Upper lobe of left lung (tissue), 6 donors: ENCODE measurements around the gene PUS7L. TPM values are rescaled to one million over a fixed set of nuclear protein-coding genes. Genes with fewer than 3 reads are reported as not detected.

Source experiments
- ATAC-seq, 2 donors: fragments of 200-7000 bp; cut with Tn5 transposase; one replicate each; pipeline ENCODE4 v1.9.1; 2022; ENCODE audit warnings: mild to moderate bottlenecking in 2 of 2, moderate library complexity in 2 of 2; ENCODE audit not compliant: low FRiP score in 2 of 2
- DNase-seq, 2 donors: peaks; one replicate each; pipeline ENCODE4 v3.0.0-alpha.2; 2019 to 2020
- H3K27ac ChIP-seq, 4 donors: fragments of 200-600 bp; sonication (generic); one replicate each; pipeline ENCODE4 v1.5.1; 2016 to 2019
- H3K27me3 ChIP-seq, 4 donors: fragments of 200-600 bp; sonication (generic); one replicate each; pipeline ENCODE4 v1.5.1; 2017 to 2019
- H3K36me3 ChIP-seq, 4 donors: fragments of 200-600 bp; sonication (generic); one replicate each; pipeline ENCODE4 v1.5.1; 2016 to 2019
- H3K4me1 ChIP-seq, 4 donors: fragments of 200-600 bp; sonication (generic); one replicate each; pipeline ENCODE4 v1.5.1; 2018 to 2019
- H3K4me3 ChIP-seq, 4 donors: fragments of 200-600 bp; sonication (generic); one replicate each; pipeline ENCODE4 v1.5.1; 2017 to 2019; ENCODE audit warnings: mild to moderate bottlenecking in 2 of 4, moderate library complexity in 1 of 4
- H3K9me3 ChIP-seq, 4 donors: fragments of 200-600 bp; sonication (generic); one replicate each; pipeline ENCODE4 v1.5.1; 2018 to 2019
- EP300 ChIP-seq, 4 donors: sonication (generic); formaldehyde crosslinking; IDR thresholded peaks; one replicate each; pipeline ENCODE4 v1.5.1; 2017; ENCODE audit warnings: antibody characterized with exemption in 4 of 4, control low read depth in 2 of 4
- POLR2A ChIP-seq, 4 donors: fragments of 450-650 bp; IDR thresholded peaks; one replicate each; pipeline ENCODE4 v1.5.1; 2016 to 2017; ENCODE audit warnings: antibody characterized with exemption in 4 of 4, mild to moderate bottlenecking in 2 of 4
- POLR2AphosphoS5 ChIP-seq, 2 donors: sonication (generic); formaldehyde crosslinking; IDR thresholded peaks; one replicate each; pipeline ENCODE4 v1.5.1; 2017; ENCODE audit warnings: antibody characterized with exemption in 2 of 2
- WGBS, 2 donors: methylation state at CpG; one replicate each; pipeline ENCODE4 v1.1.5; 2017 to 2018; 5-methylcytosine and 5-hydroxymethylcytosine counted together
- total RNA-seq, 6 donors: library from RNA; depleted of rRNA in 4 of 6; stranded (reverse); fragments of >200 nt in 4 of 6; gene quantifications; one replicate each; pipeline versions ENCODE4 v1.1.0 to v1.2.1, GENCODE V29; 2016 to 2021
- TF ChIP-seq, protein P1 (sequence below), 6 experiments: fragments of 450-650 bp in 4 of 6; fragments of 200-600 bp in 2 of 6; sonication (generic) in 2 of 6; IDR thresholded peaks; one replicate each; pipeline ENCODE4 v1.5.1; 2016 to 2019; ENCODE audit warnings: antibody characterized with exemption in 6 of 6
- donor health status: DM: no; HTN: no; CAD: no; lungs with moderate emphysema.
- donor health status: DM: no; HTN: yes; CAD: no; lungs with severe emphysema.

PUS7L gene
- total RNA-seq, 6 donors from 2014 or later, result 1.8 to 10.6 (median 8.8) TPM

DNA sequence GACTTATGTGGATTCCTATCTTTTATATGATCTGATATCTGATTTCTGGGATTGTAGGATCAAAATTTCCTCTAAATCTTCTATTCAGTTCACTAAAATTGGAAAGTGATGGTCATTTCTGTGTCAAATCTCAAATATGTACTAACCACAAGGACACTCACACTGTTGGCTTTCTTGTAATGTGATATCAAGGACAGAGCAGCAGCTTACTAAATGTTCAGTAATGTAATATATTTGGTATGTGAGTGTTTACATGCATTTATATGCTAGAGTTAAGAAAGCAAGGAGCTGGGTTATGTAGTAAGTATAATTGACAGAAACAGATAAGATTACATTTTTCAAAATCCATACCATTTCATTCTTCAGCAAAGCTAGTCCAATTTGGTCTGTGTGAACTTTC is 16.5 kb downstream of the PUS7L start:
- DNase-seq, result no peak
- Histone ChIP-seq H3K9me3 (no peaks in the 10 kb centered on the region), H3K4me3 (no peak overlapping the region), H3K4me1 (no peaks in the 10 kb centered on the region), H3K36me3 (peaks cover 0 to 45% (median 5%) of the 10 kb centered on the region in 4 donors), H3K27ac (no peak overlapping the region), H3K27me3 (no peaks in the 10 kb centered on the region)
- no peak for ATAC-seq
- TF ChIP-seq POLR2AphosphoS5 (IDR thresholded peaks at IDR 0.05) (no peak), POLR2A (IDR thresholded peaks at IDR 0.05) (no peak), EP300 (IDR thresholded peaks at IDR 0.05) (no peak)
- TF ChIP-seq, protein P1, sequence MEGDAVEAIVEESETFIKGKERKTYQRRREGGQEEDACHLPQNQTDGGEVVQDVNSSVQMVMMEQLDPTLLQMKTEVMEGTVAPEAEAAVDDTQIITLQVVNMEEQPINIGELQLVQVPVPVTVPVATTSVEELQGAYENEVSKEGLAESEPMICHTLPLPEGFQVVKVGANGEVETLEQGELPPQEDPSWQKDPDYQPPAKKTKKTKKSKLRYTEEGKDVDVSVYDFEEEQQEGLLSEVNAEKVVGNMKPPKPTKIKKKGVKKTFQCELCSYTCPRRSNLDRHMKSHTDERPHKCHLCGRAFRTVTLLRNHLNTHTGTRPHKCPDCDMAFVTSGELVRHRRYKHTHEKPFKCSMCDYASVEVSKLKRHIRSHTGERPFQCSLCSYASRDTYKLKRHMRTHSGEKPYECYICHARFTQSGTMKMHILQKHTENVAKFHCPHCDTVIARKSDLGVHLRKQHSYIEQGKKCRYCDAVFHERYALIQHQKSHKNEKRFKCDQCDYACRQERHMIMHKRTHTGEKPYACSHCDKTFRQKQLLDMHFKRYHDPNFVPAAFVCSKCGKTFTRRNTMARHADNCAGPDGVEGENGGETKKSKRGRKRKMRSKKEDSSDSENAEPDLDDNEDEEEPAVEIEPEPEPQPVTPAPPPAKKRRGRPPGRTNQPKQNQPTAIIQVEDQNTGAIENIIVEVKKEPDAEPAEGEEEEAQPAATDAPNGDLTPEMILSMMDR (IDR thresholded peaks at IDR 0.05), result no peak

GRCh38 chr12:43740511-43741100 is 18.0 kb downstream of the PUS7L start:
- Histone ChIP-seq H3K4me1 (no peaks in the 10 kb centered on the region), H3K27ac (no peak overlapping the region), H3K4me3 (no peak overlapping the region), H3K36me3 (peaks cover 0 to 52% (median 10%) of the 10 kb centered on the region in 4 donors), H3K9me3 (no peaks in the 10 kb centered on the region), H3K27me3 (no peaks in the 10 kb centered on the region)
- TF ChIP-seq POLR2A (IDR thresholded peaks at IDR 0.05) (no peak), POLR2AphosphoS5 (IDR thresholded peaks at IDR 0.05) (no peak), EP300 (IDR thresholded peaks at IDR 0.05) (no peak)
- TF ChIP-seq, protein P1 (IDR thresholded peaks at IDR 0.05), result no peak
- WGBS, 2 donors, result 79 to 83% methylated on average over 3 of the region's 3 CpGs
- ATAC-seq, result no peak
- no peak for DNase-seq

- Histone ChIP-seq H3K27ac (no peak overlapping the region), H3K27me3 (no peaks in the 10 kb centered on the region), H3K36me3 (peaks cover 0 to 57% (median 12%) of the 10 kb centered on the region in 4 donors), H3K9me3 (no peaks in the 10 kb centered on the region), H3K4me3 (no peak overlapping the region), H3K4me1 (no peaks in the 10 kb centered on the region)
- TF ChIP-seq POLR2AphosphoS5 (IDR thresholded peaks at IDR 0.05) (no peak), POLR2A (IDR thresholded peaks at IDR 0.05) (no peak), EP300 (IDR thresholded peaks at IDR 0.05) (no peak)
- TF ChIP-seq, protein P1 (IDR thresholded peaks at IDR 0.05), result no peak
- DNase-seq, result no peak
- no peak for ATAC-seq
- 71 to 85% methylated on average over 2 of the region's 2 CpGs for WGBS, 2 donors
These were observed 20.9 kb downstream of the PUS7L start for GRCh38 chr12:43737646-43738045.

GRCh38 chr12:43736927-43737440 is 21.6 kb downstream of the PUS7L start:
- H3K4me3 ChIP-seq, result no peak overlapping the region
- DNase-seq (no peak), ATAC-seq (no peak)
- H3K4me1 ChIP-seq, result no peaks in the 10 kb centered on the region
- H3K36me3 ChIP-seq, result peaks cover 0 to 52% (median 12%) of the 10 kb centered on the region in 4 donors
- H3K27ac ChIP-seq, result no peak overlapping the region
- TF ChIP-seq POLR2AphosphoS5 (IDR thresholded peaks at IDR 0.05), result no peak
- TF ChIP-seq, protein P1 (IDR thresholded peaks at IDR 0.05), result no peak
- TF ChIP-seq POLR2A (IDR thresholded peaks at IDR 0.05), result no peak
- TF ChIP-seq EP300 (IDR thresholded peaks at IDR 0.05), result no peak
- 91 to 93% methylated on average over 3 of the region's 3 CpGs for WGBS, 2 donors
- H3K9me3 ChIP-seq, result no peaks in the 10 kb centered on the region
- H3K27me3 ChIP-seq, result no peaks in the 10 kb centered on the region

GRCh38 chr12:43733687-43734086 is 24.9 kb downstream of the PUS7L start:
- Histone ChIP-seq H3K9me3 (no peaks in the 10 kb centered on the region), H3K36me3 (peaks cover 0 to 57% (median 12%) of the 10 kb centered on the region in 4 donors), H3K27ac (no peak overlapping the region), H3K4me3 (no peak overlapping the region), H3K27me3 (no peaks in the 10 kb centered on the region), H3K4me1 (no peaks in the 10 kb centered on the region)
- no peak for TF ChIP-seq EP300 (IDR thresholded peaks at IDR 0.05)
- no peak for TF ChIP-seq POLR2A (IDR thresholded peaks at IDR 0.05)
- TF ChIP-seq, protein P1 (IDR thresholded peaks at IDR 0.05), result no peak
- TF ChIP-seq POLR2AphosphoS5 (IDR thresholded peaks at IDR 0.05), result no peak
- 92 to 95% methylated on average over 3 of the region's 3 CpGs for WGBS, 2 donors
- no peak for DNase-seq
- ATAC-seq, result no peak
